Activated CD4-positive, CD25-positive, alpha-beta regulatory T cell treated with anti-CD3 and anti-CD28 coated beads, Interleukin-2, amount 50 U/mL, for 72 hours (primary cell): ENCODE results near the gene SUN1.

Experiments
- DNase-seq: peaks from one replicate; pipeline ENCODE4 v3.0.0; 2021

SUN1 gene

GRCh38 chr7:894164-894867, 62.0 kb downstream of the SUN1 start:
- no peak for DNase-seq

DNA sequence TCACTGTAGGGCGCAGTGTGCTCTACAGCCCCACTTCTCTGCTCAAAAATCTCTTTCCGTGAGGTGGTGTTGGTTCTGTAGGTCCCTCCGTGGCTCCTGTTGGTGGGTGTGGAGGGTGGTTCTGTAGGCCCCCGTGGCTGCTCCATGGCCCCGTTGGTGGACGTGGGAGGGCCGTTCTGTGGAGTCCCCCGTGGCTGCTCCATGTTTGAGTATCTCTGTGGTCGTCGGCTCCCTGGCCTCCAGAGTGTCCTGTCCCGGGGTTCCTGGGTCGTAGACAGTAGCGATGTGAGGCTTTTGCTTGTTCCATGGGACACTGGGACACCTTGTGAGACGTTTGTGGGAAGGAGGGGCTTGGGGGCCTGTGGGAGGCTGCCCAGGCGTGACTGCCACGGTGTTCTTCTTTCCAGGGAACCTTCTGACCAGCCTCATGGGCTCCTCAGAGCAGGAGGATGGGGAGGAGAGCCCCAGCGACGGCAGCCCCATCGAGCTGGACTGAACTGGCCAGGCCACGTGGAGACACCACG, 62.7 kb downstream of the SUN1 start:
- DNase-seq, result no peak

DNA sequence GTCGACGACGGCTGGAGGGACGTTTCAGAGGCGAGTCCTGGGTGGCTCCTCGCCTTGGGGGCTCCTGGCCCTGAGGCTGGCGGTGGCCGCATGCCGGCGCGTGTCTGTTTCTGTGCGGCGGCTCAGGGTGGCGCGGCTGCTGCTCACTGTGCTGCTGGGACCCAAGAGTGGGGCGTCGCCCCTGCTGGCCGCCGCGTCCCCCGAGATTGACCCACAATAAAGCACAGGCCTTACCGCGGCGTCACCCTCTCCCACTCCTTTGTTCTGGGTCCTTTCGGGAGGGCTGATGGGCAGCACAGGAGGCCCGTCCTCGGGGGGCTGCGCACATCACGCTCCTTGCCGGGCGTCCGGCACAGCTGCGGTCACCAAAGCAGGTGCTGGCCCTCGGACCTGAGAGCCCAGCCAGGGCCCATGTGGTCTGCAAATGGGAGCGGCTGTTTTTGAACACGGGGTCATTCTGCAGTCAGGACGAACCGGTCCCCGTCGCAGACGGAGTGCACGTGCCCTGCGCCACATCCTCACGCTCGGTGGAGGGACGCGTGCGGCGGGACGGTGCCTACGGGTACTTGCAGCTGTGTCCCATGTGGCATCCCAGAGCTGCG, 63.3 kb downstream of the SUN1 start:
- DNase-seq, result no peak

DNA sequence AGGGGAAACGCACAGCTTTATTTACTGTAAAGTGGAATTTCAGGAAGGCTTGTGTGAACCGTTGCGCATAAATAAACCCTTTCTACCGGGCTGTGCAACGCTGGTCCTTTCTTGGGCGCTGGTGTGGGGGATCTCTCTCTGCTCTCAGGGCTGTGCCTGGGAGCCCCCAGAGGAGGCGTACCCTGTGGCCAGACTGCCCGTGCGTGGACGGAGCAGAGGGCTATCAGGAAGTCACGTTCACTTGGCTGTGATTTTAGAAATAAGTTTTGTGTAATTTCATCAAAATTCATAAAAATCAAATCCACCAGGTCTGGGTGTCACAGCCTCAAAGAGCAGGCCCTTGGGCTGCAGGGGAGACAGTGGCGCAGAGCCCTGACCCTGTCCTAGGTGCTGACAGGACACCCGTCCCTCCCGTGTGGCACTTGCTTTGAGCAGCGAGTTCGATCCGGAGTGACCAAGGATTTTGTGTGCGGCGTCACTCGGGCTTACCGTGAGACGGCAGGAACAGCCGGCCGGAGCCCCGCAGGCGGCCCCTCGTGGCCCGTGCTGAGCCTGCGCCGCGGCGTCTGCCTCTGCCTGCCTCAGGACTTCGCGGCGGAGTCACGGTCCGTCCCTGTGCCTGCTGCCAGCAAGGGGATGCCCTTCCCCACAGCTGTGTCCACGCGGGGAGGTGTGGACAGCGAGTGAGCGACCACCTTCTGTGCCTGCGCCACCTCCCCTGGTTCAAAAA, 64.2 kb downstream of the SUN1 start:
- no peak for DNase-seq

DNA sequence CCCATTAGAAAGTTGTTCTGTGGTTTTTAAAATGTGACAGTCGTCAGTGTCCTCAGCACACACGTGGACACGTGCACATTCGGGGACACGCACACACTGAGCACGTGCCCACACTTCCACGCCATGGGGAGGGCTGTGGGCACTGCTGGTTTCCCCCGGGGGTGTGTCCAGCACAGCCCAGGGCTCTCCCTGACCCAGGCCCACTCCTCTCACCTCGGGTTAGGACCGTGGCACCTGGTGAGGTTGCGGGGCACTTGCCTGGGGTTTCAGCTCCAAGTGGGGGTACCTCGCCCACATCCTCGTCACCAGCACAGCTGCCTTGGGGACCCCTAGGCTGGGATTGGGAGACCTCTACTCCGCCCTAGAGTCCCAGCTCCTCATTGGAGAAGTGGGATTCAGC, 64.8 kb downstream of the SUN1 start:
- no peak for DNase-seq

GRCh38 chr7:897771-898376, 65.6 kb downstream of the SUN1 start:
- no peak for DNase-seq

DNA sequence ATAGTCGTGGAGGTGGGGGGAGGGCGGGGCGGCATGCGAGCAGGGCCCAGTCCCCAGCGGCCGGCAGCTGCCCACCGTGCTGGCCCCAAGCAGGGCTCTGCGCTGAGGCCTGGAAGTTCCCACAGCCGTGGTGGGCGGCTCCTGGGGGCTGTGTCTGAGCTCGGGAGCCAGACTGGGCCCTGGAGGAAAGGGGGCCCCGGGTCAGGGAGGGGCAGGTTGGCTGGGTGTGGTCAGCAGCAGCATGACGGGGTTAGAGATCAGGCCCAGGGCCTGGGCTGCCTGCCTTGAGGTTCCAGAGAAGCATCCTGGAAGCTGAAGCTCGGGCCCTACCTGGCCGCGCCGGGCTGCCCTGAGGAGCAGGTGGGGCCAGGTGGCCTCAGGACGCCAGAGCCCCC, 66.2 kb downstream of the SUN1 start:
- DNase-seq, result no peak

DNA sequence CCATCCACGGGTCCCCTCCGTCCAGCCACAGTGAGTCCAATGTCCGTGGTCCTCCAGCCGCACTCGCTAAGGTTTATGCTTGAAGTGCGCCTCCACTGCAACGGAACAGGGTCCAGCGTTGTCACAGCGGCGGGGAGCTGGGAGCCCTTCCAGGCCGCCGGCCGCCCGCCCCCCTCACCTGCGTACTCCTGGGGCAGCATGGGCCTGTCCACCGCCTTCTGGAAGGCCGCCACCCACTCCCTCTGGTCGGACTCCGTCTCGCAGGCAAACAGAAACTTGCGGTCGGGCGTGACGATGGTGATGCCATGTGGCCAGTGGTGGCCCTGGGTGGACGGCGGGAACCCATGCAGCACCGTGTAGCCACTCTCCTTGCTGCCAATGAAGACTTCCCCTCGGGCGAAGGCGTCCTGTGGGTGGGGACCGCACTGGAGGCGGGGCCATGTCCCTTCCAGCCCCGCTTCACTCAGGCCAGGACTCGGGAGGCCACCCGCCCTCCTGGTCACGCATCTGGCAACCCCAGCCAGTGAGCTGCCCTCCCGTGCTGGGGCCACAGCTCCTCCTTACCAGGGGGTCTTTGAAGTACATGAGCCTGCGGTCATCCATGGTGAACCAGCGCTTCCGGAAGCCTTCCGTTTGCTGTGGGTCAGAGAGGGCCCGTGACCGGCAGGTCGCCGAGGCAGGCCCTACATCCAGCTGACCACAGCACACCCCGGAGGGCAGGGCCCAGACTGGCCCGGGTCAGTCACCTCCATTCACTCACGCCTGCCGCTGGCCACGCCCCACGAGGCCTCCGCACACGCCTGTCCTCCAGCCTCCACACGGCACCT, 66.8 kb downstream of the SUN1 start:
- no peak for DNase-seq

GRCh38 chr7:899806-900205, 67.5 kb downstream of the SUN1 start:
- DNase-seq, result no peak

DNA sequence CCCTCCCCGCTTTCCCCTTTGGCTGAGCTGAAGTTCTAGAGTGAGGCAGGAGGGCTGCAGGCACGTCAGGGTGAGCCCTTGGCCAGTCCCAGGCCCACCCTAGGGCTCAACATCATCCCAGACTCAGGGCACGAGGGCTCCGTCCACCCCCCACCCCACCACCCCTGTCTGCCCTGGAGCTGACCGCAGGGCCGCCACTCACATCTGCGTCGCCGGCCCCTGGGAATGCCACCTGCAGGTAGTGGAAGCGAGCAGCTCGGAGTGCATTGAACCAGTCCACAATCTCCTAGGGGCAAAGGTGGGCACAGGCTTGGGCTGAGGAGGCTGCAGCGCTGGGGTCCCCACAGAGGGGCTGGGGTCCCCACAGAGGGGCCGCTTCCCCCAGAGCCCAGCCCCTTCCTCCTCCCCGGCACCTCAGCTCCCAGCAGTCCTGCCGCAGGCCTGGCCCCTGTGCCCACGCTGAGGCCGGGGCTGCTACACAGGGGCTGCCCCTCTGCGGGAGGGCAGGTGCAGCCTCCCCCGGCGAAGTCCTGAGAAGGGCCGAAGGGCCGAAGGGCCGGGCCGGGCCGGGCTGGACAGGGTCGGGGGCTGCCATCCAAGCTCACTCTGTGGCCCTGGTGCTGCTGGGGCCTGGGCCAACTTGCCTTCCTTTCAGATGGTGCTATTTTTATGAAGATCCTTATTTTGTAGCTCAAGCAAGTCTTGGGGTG, 68.2 kb downstream of the SUN1 start:
- no peak for DNase-seq

GRCh38 chr7:901041-901387, 68.7 kb downstream of the SUN1 start:
- DNase-seq, result no peak

DNA sequence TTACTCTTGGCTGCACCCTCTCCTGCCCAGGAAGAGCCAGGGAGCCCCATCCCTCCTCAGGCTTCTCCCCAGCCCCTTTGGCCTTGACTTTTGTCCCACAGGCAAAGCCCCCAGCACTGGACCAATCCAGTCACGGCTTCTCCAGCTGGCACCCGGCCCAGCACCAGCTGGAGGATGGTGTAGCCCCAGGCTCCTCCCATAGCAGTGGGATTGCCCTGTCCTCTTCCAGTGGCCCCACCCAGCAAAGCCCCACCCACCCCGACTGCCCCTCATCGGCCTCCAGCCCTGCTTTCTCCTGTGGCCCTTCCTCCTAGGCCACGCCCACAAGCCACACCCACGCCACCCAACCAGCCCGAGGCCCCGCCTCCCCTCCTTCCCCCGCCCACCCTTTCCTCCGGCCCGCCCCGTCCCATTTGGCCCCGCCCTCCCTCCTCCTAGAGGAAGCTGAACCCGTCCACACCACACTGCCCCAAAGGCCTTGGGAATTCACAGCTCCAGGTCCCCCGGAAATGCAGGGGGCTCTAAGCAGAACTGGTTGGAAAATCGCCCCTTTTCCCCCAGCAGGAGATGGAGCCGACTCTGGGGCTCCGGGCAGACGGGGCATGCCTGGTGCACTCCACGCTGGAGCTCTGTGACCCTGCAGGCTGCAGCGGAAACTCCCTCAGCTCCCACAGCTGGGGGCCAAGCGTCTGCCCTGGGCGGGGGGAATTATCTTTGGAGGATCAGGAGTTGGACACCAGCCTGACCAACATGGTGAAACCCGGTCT, 69.3 kb downstream of the SUN1 start:
- DNase-seq, result peak; percentile 64

- no peak for DNase-seq
Observed at GRCh38 chr7:902996-903395, 70.7 kb downstream of the SUN1 start.

DNA sequence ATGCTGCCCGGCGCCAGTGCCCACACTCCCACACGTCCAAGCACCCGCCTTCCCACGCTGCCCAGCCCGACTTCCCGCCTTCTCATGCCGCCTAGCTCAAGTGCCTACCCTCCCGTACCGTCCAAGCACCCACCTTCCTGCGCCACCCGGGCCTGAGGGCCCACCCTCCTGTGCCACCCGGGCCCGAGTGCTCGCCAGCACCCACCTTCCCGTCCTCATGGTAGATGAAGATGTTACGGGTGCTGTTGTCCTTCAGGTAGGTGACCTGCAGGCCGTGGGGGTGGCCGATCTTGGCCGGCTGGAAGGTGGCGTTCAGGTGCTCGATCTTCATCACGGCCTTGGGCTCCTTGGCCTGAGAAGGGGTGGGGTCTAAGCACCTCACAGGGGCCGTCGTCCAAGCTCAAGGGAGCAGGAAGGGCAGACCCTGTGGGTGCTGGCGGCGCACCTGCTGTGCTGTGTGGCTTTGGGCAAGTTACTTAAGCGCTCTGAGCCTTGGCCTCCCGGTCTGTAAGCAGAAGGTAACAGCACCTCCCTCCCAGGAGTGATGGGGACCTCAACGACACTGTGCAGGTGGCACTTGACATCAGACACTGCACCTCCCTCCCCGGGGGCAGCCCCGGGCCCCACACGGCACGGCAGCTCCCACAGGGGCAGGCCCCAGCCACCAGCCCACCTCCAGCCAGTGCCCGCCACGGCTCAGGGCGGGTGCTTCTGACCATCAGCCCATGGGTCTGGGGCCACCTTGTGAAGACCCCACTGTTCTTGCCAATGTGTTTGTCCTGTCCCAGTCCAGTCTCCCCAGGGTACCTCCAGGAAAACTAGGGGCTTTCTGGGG, 71.9 kb downstream of the SUN1 start:
- DNase-seq, result no peak

GRCh38 chr7:904847-905246, 72.6 kb downstream of the SUN1 start:
- DNase-seq, result no peak

- no peak for DNase-seq
Observed at GRCh38 chr7:906776-907157, 74.5 kb downstream of the SUN1 start.

GRCh38 chr7:907158-907980, 75.1 kb downstream of the SUN1 start:
- DNase-seq, result no peak

GRCh38 chr7:908159-908581, 75.9 kb downstream of the SUN1 start:
- DNase-seq, result no peak

DNA sequence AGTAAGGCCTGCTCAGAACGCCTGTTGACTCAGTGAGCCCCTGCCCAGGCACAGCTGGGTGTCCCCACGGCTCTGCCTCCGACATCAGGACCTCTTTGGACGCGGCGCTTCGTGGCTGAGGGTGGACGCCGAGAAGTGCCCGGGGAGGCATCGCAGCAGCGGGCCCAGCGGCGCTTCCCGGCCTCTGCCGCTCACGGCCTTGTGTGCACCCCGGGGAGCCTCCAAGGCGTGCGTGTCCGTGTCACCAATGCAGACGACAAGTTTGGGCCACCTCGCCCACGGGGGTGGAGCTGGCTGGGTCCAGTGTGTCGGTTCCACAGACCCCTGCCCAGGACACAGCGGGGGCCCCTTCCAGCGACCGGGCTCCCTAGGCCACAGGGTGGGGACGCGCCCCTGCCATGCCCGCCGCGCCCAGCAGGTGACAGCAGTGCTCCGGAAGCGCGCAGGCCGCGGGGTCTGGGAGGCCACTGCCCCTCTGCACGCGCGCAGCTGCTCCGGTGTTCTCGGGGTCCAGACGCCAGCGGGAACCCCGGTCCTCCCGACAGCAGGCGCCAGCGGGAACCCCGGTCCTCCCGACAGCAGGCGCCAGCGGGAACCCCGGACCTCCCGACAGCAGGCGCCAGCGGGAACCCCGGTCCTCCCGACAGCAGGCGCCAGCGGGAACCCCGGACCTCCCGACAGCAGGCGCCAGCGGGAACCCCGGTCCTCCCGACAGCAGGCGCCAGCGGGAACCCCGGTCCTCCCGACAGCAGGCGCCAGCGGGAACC, 76.5 kb downstream of the SUN1 start:
- peak; percentile 80 for DNase-seq
